WTC11 (cell line): ENCODE results near the gene DNAJB8. TPM values are rescaled to one million over a fixed set of nuclear protein-coding genes. Genes with fewer than 3 reads are reported as not detected.

Source experiments
- ATAC-seq: fragments of 200-7000 bp; cut with Tn5 transposase; 2 replicates; pipeline ENCODE4 v1.10.0; 2021; ENCODE audit warnings: mild to moderate bottlenecking, moderate library complexity
- CTCF ChIA-PET: fragments of 300-600 bp; sonication (Branson Sonifier 250); formaldehyde crosslinking; loops from one replicate; lab custom pipeline; 2021; ENCODE audit warnings: antibody characterized with exemption; lab: Charles Lee
- POLR2A ChIA-PET: fragments of 350-600 bp; sonication (Branson Sonifier 250); formaldehyde crosslinking; loops from one replicate; lab custom pipeline; 2021; ENCODE audit warnings: antibody characterized with exemption; lab: Charles Lee
- DNase-seq: peaks from one replicate; pipeline ENCODE4 v3.0.0; 2021; ENCODE audit warnings: low spot score
- H3K27ac Mint-ChIP-seq: 2 replicates; pipeline ENCODE4 v1.8.0; 2021; ENCODE audit warnings: mixed read lengths
- H3K27me3 Mint-ChIP-seq: 2 replicates; pipeline ENCODE4 v1.8.0; 2021; ENCODE audit warnings: low read depth, mild to moderate bottlenecking, moderate library complexity, mixed read lengths
- H3K36me3 Mint-ChIP-seq: 2 replicates; pipeline ENCODE4 v1.8.0; 2021; ENCODE audit warnings: mixed read lengths
- H3K4me1 Mint-ChIP-seq: 2 replicates; pipeline ENCODE4 v1.8.0; 2022; ENCODE audit warnings: mixed read lengths
- H3K4me3 Mint-ChIP-seq: 2 replicates; pipeline ENCODE4 v1.8.0; 2021; ENCODE audit warnings: mild to moderate bottlenecking, moderate library complexity, mixed read lengths
- H3K9me3 Mint-ChIP-seq: 2 replicates; pipeline ENCODE4 v1.8.0; 2021; ENCODE audit warnings: mixed read lengths
- ATF1 ChIP-seq: sonication (generic); formaldehyde crosslinking; IDR thresholded peaks from 2 replicates; pipeline ENCODE4 v1.8.1; 2023; ENCODE audit warnings: mild to moderate bottlenecking, moderate library complexity, missing genetic modification reagents
- ELF4 ChIP-seq: sonication (generic); formaldehyde crosslinking; IDR thresholded peaks from 2 replicates; pipeline ENCODE4 v1.8.1; 2022; ENCODE audit warnings: low read depth, mild to moderate bottlenecking, moderate library complexity, missing genetic modification reagents
- ESRRA ChIP-seq: sonication (generic); formaldehyde crosslinking; IDR thresholded peaks from 2 replicates; pipeline ENCODE4 v1.8.1; 2022; ENCODE audit warnings: mild to moderate bottlenecking, missing genetic modification reagents, borderline replicate concordance
- ETV6 ChIP-seq: sonication (generic); formaldehyde crosslinking; IDR thresholded peaks from 2 replicates; pipeline ENCODE4 v1.8.1; 2022; ENCODE audit warnings: mild to moderate bottlenecking, missing genetic modification reagents
- IRF2 ChIP-seq: sonication (generic); formaldehyde crosslinking; IDR thresholded peaks from 2 replicates; pipeline ENCODE4 v1.8.0; 2022; ENCODE audit warnings: low read depth, missing genetic modification reagents, borderline replicate concordance
- JAZF1 ChIP-seq: fragments of 250-450 bp; sonication (Bioruptor Pico); IDR thresholded peaks from 2 replicates; pipeline ENCODE4 v1.9.0; 2021; ENCODE audit warnings: moderate library complexity, mild to moderate bottlenecking, inconsistent platforms
- JUN ChIP-seq: sonication (generic); formaldehyde crosslinking; IDR thresholded peaks from 2 replicates; pipeline ENCODE4 v1.8.0; 2023; ENCODE audit warnings: mild to moderate bottlenecking, missing genetic modification reagents
- NFATC4 ChIP-seq: fragments of 250-450 bp; sonication (Bioruptor Pico); IDR thresholded peaks from 2 replicates; pipeline ENCODE4 v1.9.0; 2021; ENCODE audit warnings: mild to moderate bottlenecking
- SOX15 ChIP-seq: fragments of 250-450 bp; sonication (Bioruptor Pico); IDR thresholded peaks from 2 replicates; pipeline ENCODE4 v1.9.0; 2021; ENCODE audit warnings: mild to moderate bottlenecking
- TEAD1 ChIP-seq: sonication (generic); formaldehyde crosslinking; IDR thresholded peaks from 2 replicates; pipeline ENCODE4 v1.8.0; 2022; ENCODE audit warnings: mild to moderate bottlenecking, missing genetic modification reagents
- ZNF138 ChIP-seq: sonication (generic); formaldehyde crosslinking; conservative IDR thresholded peaks from 2 replicates; pipeline ENCODE4 v1.8.1; 2022; ENCODE audit warnings: mild to moderate bottlenecking, moderate library complexity, missing genetic modification reagents
- ZNF232 ChIP-seq: sonication (generic); formaldehyde crosslinking; IDR thresholded peaks from 2 replicates; pipeline ENCODE4 v1.8.0; 2022; ENCODE audit warnings: mild to moderate bottlenecking, missing genetic modification reagents
- ZNF396 ChIP-seq: fragments of 250-450 bp; sonication (Bioruptor Pico); IDR thresholded peaks from 2 replicates; pipeline ENCODE4 v1.8.0; 2021; ENCODE audit warnings: mild to moderate bottlenecking, moderate library complexity, borderline replicate concordance
- total RNA-seq: library from RNA; stranded (reverse); gene quantifications from 3 replicates; pipeline ENCODE4 v1.2.3, GENCODE V29; 2021
- TF ChIP-seq, protein P1 (sequence below): sonication (generic); formaldehyde crosslinking; IDR thresholded peaks from 2 replicates; pipeline ENCODE4 v1.8.0; 2022; ENCODE audit warnings: mild to moderate bottlenecking, missing genetic modification reagents
- TF ChIP-seq, protein P2 (sequence below): sonication (generic); formaldehyde crosslinking; IDR thresholded peaks from 2 replicates; pipeline ENCODE4 v1.8.1; 2022; ENCODE audit warnings: mild to moderate bottlenecking, missing genetic modification reagents, moderate library complexity, borderline replicate concordance
- TF ChIP-seq, protein P3 (sequence below): sonication (generic); formaldehyde crosslinking; IDR thresholded peaks from 2 replicates; pipeline ENCODE4 v1.8.1; 2023; ENCODE audit warnings: mild to moderate bottlenecking, missing genetic modification reagents, moderate library complexity
- TF ChIP-seq, protein P4 (sequence below): fragments of 200-600 bp; IDR thresholded peaks from 2 replicates; pipeline ENCODE4 v1.8.0; 2022; ENCODE audit warnings: antibody characterized with exemption
- TF ChIP-seq, protein P5 (sequence below): sonication (generic); formaldehyde crosslinking; IDR thresholded peaks from 2 replicates; pipeline ENCODE4 v1.8.1; 2023; ENCODE audit warnings: mild to moderate bottlenecking, missing genetic modification reagents
- TF ChIP-seq, protein P6 (sequence below): sonication (generic); formaldehyde crosslinking; IDR thresholded peaks from 2 replicates; pipeline ENCODE4 v1.8.1; 2022; ENCODE audit warnings: low read depth, missing genetic modification reagents, borderline replicate concordance

The DNAJB8 gene
- total RNA-seq, 1 experiment from 2014 or later: not detected

DNA sequence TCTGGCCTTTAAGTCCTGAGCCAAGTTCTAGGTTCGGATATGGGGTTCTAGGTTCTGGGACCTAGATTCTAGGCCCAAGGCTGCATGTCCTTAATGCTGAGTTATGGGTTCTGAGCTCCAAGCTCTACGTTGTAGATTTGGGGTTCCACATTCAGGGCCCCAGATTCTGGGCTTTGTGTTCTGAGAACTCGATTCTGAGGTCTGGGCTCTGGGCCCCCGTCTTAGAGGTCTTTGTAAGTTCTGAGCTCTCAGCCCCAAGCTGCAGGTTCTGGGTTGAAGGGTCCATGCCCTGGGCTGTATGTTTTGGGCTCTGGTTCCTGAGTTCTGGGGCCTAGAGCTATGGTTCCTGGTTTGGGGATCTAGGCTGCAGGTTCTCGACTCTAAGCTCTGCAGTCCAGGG, 10.0 kb upstream of the DNAJB8 start (continued):
- TF ChIP-seq, protein P1, sequence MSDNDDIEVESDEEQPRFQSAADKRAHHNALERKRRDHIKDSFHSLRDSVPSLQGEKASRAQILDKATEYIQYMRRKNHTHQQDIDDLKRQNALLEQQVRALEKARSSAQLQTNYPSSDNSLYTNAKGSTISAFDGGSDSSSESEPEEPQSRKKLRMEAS (CRISPR knock-in tag): no peak
- TF ChIP-seq, all 79 proteins: peak for 0

DNA sequence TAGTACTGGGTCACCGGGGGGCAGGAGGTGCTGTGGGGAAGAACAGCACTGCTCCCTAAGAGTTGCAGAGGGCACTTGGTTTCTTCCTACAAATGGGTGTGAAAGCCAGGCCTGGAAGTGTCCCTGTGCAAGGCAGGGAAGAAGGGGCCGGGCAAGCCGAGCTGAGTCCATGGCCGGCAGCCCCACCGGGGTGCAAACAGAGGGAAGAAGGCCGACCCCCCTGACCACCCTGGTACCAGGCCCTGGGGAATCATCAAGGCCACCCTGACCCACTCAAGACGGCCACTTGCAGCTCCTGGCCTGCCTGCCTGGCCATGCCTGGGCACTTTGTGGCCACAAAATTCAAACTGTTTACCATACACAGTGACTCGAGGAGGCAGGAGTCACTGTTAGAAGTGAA, 8.7 kb upstream of the DNAJB8 start:
- no peak for DNase-seq
- ATAC-seq: no peak
- TF ChIP-seq ZNF138 (CRISPR knock-in tag) (no peak), ELF4 (no peak), JAZF1 (CRISPR knock-in tag) (no peak), ATF1 (CRISPR knock-in tag) (no peak), IRF2 (no peak), ESRRA (CRISPR knock-in tag) (no peak), SOX15 (no peak), ZNF232 (no peak), NFATC4 (no peak), JUN (CRISPR knock-in tag) (no peak), ZNF396 (CRISPR knock-in tag) (no peak), ETV6 (CRISPR knock-in tag) (no peak), TEAD1 (CRISPR knock-in tag) (no peak)
- TF ChIP-seq, protein P2, sequence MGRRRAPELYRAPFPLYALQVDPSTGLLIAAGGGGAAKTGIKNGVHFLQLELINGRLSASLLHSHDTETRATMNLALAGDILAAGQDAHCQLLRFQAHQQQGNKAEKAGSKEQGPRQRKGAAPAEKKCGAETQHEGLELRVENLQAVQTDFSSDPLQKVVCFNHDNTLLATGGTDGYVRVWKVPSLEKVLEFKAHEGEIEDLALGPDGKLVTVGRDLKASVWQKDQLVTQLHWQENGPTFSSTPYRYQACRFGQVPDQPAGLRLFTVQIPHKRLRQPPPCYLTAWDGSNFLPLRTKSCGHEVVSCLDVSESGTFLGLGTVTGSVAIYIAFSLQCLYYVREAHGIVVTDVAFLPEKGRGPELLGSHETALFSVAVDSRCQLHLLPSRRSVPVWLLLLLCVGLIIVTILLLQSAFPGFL: no peak
- TF ChIP-seq, protein P1 (CRISPR knock-in tag): no peak
- TF ChIP-seq, protein P3, sequence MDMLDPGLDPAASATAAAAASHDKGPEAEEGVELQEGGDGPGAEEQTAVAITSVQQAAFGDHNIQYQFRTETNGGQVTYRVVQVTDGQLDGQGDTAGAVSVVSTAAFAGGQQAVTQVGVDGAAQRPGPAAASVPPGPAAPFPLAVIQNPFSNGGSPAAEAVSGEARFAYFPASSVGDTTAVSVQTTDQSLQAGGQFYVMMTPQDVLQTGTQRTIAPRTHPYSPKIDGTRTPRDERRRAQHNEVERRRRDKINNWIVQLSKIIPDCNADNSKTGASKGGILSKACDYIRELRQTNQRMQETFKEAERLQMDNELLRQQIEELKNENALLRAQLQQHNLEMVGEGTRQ (CRISPR knock-in tag): no peak
- TF ChIP-seq, protein P4, sequence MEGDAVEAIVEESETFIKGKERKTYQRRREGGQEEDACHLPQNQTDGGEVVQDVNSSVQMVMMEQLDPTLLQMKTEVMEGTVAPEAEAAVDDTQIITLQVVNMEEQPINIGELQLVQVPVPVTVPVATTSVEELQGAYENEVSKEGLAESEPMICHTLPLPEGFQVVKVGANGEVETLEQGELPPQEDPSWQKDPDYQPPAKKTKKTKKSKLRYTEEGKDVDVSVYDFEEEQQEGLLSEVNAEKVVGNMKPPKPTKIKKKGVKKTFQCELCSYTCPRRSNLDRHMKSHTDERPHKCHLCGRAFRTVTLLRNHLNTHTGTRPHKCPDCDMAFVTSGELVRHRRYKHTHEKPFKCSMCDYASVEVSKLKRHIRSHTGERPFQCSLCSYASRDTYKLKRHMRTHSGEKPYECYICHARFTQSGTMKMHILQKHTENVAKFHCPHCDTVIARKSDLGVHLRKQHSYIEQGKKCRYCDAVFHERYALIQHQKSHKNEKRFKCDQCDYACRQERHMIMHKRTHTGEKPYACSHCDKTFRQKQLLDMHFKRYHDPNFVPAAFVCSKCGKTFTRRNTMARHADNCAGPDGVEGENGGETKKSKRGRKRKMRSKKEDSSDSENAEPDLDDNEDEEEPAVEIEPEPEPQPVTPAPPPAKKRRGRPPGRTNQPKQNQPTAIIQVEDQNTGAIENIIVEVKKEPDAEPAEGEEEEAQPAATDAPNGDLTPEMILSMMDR: no peak
- TF ChIP-seq, protein P5, sequence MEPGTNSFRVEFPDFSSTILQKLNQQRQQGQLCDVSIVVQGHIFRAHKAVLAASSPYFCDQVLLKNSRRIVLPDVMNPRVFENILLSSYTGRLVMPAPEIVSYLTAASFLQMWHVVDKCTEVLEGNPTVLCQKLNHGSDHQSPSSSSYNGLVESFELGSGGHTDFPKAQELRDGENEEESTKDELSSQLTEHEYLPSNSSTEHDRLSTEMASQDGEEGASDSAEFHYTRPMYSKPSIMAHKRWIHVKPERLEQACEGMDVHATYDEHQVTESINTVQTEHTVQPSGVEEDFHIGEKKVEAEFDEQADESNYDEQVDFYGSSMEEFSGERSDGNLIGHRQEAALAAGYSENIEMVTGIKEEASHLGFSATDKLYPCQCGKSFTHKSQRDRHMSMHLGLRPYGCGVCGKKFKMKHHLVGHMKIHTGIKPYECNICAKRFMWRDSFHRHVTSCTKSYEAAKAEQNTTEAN (CRISPR knock-in tag): no peak
- TF ChIP-seq, protein P6, sequence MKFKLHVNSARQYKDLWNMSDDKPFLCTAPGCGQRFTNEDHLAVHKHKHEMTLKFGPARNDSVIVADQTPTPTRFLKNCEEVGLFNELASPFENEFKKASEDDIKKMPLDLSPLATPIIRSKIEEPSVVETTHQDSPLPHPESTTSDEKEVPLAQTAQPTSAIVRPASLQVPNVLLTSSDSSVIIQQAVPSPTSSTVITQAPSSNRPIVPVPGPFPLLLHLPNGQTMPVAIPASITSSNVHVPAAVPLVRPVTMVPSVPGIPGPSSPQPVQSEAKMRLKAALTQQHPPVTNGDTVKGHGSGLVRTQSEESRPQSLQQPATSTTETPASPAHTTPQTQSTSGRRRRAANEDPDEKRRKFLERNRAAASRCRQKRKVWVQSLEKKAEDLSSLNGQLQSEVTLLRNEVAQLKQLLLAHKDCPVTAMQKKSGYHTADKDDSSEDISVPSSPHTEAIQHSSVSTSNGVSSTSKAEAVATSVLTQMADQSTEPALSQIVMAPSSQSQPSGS (CRISPR knock-in tag): no peak
- TF ChIP-seq, all 79 proteins: peak for 0
- no peak overlapping the region for H3K4me3 Mint-ChIP-seq
- H3K27me3 Mint-ChIP-seq: peaks cover 99% of the 10 kb centered on the region
- peaks cover 27% of the 10 kb centered on the region for H3K4me1 Mint-ChIP-seq
- no peaks in the 10 kb centered on the region for H3K9me3 Mint-ChIP-seq
- ChIA-PET POLR2A (no interaction called here), CTCF (interaction anchor here (0.6 kb wide), 1 partner anchor 296 kb away, joined by 3 read pairs; no protein-coding TSS in a partner anchor)
- H3K36me3 Mint-ChIP-seq: no peaks in the 10 kb centered on the region
- no peak overlapping the region for H3K27ac Mint-ChIP-seq
